ENCODE measurements around the gene ARL2BP. TPM values are rescaled to one million over a fixed set of nuclear protein-coding genes. Genes with fewer than 3 reads are reported as not detected.

Gene ARL2BP
- polyA plus RNA-seq, 3 donors, result 35.4 to 84.6 (median 84.0) TPM

GRCh38 chr16:57264950-57265371, 19.9 kb downstream of the ARL2BP start:
- Mint-ChIP-seq H3K4me3 (no peak overlapping the region), H3K27ac (no peak overlapping the region), H3K4me1 (peaks cover 13% of the 10 kb centered on the region), H3K27me3 (ENCODE audit: low read depth in 3 of 3) (peaks cover 0 to 3% (median 1%) of the 10 kb centered on the region in 3 donors), H3K36me3 (no peaks in the 10 kb centered on the region), H3K9me3 (peaks cover 0 to 2% (median 0%) of the 10 kb centered on the region in 7 donors)
- Histone ChIP-seq H3K27ac (ENCODE audit: low read depth in 1 of 2, low read length in 2 of 2) (no peak overlapping the region), H3K4me2 (replicated peaks; ENCODE audit: extremely low read depth, low read length, poor library complexity, severe bottlenecking) (no peak overlapping the region), H3K9me3 (replicated peaks in 1 of 2; ENCODE audit: control insufficient read depth in 1 of 2, insufficient read depth in 1 of 2, low read length in 2 of 2) (no peaks in the 10 kb centered on the region), H3K27me3 (ENCODE audit: control insufficient read depth in 2 of 2, insufficient read depth in 2 of 2, low read length in 2 of 2) (no peaks in the 10 kb centered on the region), H3K4me3 (replicated peaks in 1 of 3; ENCODE audit: low read depth in 2 of 3, low read length in 3 of 3) (no peak overlapping the region), H3K4me1 (ENCODE audit: control insufficient read depth in 1 of 2, insufficient read depth in 2 of 2, low read length in 2 of 2) (peaks cover 5 to 8% of the 10 kb centered on the region in 2 donors), H3K36me3 (replicated peaks in 1 of 2; ENCODE audit: control insufficient read depth in 1 of 2, insufficient read depth in 2 of 2, low read length in 2 of 2) (no peaks in the 10 kb centered on the region), H2AFZ (ENCODE audit: insufficient read depth, low read depth, low read length, poor library complexity, severe bottlenecking) (no peak overlapping the region), H3K79me2 (ENCODE audit: insufficient read depth, low read length) (no peaks in the 10 kb centered on the region), H4K20me1 (ENCODE audit: insufficient read depth, low read length) (no peaks in the 10 kb centered on the region), H3K9ac (ENCODE audit: insufficient read depth, low read length, poor library complexity, severe bottlenecking) (no peak overlapping the region)
- no peak for DNase-seq
- 96% methylated on average over 4 of the region's 11 CpGs for WGBS (ENCODE audit: insufficient coverage)
- intact Hi-C loops (cut with micrococcal nuclease), result no loop called here
- no peak for TF ChIP-seq CTCF (IDR thresholded peaks at IDR 0.05)

- Mint-ChIP-seq H3K4me3 (no peak overlapping the region), H3K9me3 (peaks cover 0 to 2% (median 0%) of the 10 kb centered on the region in 7 donors), H3K4me1 (peaks cover 7% of the 10 kb centered on the region), H3K27me3 (ENCODE audit: low read depth in 3 of 3) (peaks cover 0 to 6% (median 3%) of the 10 kb centered on the region in 3 donors), H3K27ac (no peak overlapping the region), H3K36me3 (no peaks in the 10 kb centered on the region)
- intact Hi-C loops (cut with micrococcal nuclease), result no loop called here
- 98% methylated on average over 10 of the region's 16 CpGs for WGBS (ENCODE audit: insufficient coverage)
- H3K4me2 ChIP-seq (replicated peaks; ENCODE audit: extremely low read depth, low read length, poor library complexity, severe bottlenecking), result no peak overlapping the region
- no peaks in the 10 kb centered on the region for H3K36me3 ChIP-seq (replicated peaks in 1 of 2; ENCODE audit: control insufficient read depth in 1 of 2, insufficient read depth in 2 of 2, low read length in 2 of 2)
- DNase-seq, result no peak
- H4K20me1 ChIP-seq (ENCODE audit: insufficient read depth, low read length), result no peaks in the 10 kb centered on the region
- H3K27me3 ChIP-seq (ENCODE audit: control insufficient read depth in 2 of 2, insufficient read depth in 2 of 2, low read length in 2 of 2), result no peaks in the 10 kb centered on the region
- peaks cover 5 to 8% of the 10 kb centered on the region in 2 donors for H3K4me1 ChIP-seq (ENCODE audit: control insufficient read depth in 1 of 2, insufficient read depth in 2 of 2, low read length in 2 of 2)
- no peak overlapping the region for H3K4me3 ChIP-seq (replicated peaks in 1 of 3; ENCODE audit: low read depth in 2 of 3, low read length in 3 of 3)
- H3K27ac ChIP-seq (ENCODE audit: low read depth in 1 of 2, low read length in 2 of 2), result no peak overlapping the region
- no peaks in the 10 kb centered on the region for H3K9me3 ChIP-seq (replicated peaks in 1 of 2; ENCODE audit: control insufficient read depth in 1 of 2, insufficient read depth in 1 of 2, low read length in 2 of 2)
- no peak for TF ChIP-seq CTCF (IDR thresholded peaks at IDR 0.05)
- no peak overlapping the region for H2AFZ ChIP-seq (ENCODE audit: insufficient read depth, low read depth, low read length, poor library complexity, severe bottlenecking)
- no peak overlapping the region for H3K9ac ChIP-seq (ENCODE audit: insufficient read depth, low read length, poor library complexity, severe bottlenecking)
- no peaks in the 10 kb centered on the region for H3K79me2 ChIP-seq (ENCODE audit: insufficient read depth, low read length)
These were observed 20.9 kb downstream of the ARL2BP start for GRCh38 chr16:57265850-57266530.

All from CD14-positive monocyte (primary cell).